Measurements from ENCODE around the gene IMPG2.

DNA sequence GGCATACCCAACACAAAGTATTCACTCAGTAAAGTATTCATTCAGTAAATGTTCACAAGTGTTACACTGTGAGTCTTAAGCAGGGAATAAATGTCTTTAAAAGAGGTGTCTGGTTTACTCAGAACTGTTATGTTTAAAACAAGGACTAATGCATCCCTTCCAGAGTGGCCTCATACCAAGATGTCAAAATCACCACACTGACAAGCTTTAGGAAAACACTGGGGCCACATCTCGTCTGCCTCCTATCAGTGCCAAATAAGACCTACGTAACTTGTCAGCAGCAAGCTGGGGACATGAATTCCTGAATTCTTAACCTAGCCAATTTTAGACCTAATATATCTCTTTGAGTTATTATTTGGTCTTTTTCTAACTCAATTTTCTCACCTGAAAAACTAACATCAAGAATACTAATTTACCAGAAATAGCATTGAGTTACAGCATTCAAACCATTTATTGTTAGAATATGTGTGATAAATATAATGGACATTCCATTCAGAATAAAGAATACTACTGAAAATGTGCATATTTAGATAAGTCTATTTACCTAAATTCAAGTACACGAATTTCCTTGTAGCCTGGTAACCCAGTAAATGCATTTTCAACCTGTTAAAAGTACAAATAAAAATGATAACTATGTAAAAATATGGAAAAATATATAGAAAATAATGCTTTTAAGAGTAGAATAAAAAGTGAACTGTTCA lies 51.3 kb downstream of the IMPG2 start:
- TF ChIP-seq, protein P1, sequence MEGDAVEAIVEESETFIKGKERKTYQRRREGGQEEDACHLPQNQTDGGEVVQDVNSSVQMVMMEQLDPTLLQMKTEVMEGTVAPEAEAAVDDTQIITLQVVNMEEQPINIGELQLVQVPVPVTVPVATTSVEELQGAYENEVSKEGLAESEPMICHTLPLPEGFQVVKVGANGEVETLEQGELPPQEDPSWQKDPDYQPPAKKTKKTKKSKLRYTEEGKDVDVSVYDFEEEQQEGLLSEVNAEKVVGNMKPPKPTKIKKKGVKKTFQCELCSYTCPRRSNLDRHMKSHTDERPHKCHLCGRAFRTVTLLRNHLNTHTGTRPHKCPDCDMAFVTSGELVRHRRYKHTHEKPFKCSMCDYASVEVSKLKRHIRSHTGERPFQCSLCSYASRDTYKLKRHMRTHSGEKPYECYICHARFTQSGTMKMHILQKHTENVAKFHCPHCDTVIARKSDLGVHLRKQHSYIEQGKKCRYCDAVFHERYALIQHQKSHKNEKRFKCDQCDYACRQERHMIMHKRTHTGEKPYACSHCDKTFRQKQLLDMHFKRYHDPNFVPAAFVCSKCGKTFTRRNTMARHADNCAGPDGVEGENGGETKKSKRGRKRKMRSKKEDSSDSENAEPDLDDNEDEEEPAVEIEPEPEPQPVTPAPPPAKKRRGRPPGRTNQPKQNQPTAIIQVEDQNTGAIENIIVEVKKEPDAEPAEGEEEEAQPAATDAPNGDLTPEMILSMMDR (conservative IDR thresholded peaks at IDR 0.05; ENCODE audit: low read length) = no peak
- no peak for TF ChIP-seq EZH2phosphoT487 (IDR thresholded peaks at IDR 0.05; ENCODE audit: borderline replicate concordance, low read depth, low read length)

Measured in OCI-LY7 (cell line).